ENCODE measurements around the gene ICOS.

DNA sequence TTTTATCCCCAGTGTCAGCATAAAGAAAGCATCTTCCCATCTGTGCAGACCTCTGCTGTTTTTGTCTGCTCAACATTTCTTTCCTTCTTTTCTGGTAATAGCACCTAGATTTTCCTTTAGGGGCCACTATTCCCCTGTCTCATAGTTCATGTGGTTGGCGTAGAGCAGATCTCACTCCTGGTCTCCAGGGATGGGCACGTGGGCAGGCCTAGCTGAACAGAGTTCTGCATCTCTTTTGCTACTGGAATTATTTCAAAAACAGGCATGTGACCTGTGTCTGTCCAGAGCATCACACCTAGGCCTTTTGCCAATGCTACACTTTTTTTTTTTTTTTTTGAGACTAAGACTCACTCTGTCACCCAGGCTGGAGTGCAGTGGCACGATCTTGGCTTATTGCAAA, 17.7 kb upstream of the ICOS start:
- TF ChIP-seq, protein P1, sequence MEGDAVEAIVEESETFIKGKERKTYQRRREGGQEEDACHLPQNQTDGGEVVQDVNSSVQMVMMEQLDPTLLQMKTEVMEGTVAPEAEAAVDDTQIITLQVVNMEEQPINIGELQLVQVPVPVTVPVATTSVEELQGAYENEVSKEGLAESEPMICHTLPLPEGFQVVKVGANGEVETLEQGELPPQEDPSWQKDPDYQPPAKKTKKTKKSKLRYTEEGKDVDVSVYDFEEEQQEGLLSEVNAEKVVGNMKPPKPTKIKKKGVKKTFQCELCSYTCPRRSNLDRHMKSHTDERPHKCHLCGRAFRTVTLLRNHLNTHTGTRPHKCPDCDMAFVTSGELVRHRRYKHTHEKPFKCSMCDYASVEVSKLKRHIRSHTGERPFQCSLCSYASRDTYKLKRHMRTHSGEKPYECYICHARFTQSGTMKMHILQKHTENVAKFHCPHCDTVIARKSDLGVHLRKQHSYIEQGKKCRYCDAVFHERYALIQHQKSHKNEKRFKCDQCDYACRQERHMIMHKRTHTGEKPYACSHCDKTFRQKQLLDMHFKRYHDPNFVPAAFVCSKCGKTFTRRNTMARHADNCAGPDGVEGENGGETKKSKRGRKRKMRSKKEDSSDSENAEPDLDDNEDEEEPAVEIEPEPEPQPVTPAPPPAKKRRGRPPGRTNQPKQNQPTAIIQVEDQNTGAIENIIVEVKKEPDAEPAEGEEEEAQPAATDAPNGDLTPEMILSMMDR (IDR thresholded peaks at IDR 0.05 in 2 of 3, conservative IDR thresholded peaks at IDR 0.05 in 1 of 3; ENCODE audit: insufficient read depth in 2 of 3, low read depth in 1 of 3, low read length in 3 of 3) = no peak
- TF ChIP-seq EP300 (IDR thresholded peaks at IDR 0.05; ENCODE audit: low read length) (no peak), ZEB2 (IDR thresholded peaks at IDR 0.05) (no peak), HDGF (IDR thresholded peaks at IDR 0.05) (no peak), NFYB (IDR thresholded peaks at IDR 0.05; ENCODE audit: extremely low read depth, insufficient read length) (no peak), XRCC3 (IDR thresholded peaks at IDR 0.05) (no peak), NR2F6 (CRISPR knock-in tag; IDR thresholded peaks at IDR 0.05) (no peak), BHLHE40 (IDR thresholded peaks at IDR 0.05; ENCODE audit: low read length) (no peak), FOXA1 (IDR thresholded peaks at IDR 0.05; ENCODE audit: borderline replicate concordance) (no peak), NFXL1 (CRISPR knock-in tag; IDR thresholded peaks at IDR 0.05) (no peak)
- TF ChIP-seq, protein P2, sequence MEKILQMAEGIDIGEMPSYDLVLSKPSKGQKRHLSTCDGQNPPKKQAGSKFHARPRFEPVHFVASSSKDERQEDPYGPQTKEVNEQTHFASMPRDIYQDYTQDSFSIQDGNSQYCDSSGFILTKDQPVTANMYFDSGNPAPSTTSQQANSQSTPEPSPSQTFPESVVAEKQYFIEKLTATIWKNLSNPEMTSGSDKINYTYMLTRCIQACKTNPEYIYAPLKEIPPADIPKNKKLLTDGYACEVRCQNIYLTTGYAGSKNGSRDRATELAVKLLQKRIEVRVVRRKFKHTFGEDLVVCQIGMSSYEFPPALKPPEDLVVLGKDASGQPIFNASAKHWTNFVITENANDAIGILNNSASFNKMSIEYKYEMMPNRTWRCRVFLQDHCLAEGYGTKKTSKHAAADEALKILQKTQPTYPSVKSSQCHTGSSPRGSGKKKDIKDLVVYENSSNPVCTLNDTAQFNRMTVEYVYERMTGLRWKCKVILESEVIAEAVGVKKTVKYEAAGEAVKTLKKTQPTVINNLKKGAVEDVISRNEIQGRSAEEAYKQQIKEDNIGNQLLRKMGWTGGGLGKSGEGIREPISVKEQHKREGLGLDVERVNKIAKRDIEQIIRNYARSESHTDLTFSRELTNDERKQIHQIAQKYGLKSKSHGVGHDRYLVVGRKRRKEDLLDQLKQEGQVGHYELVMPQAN (IDR thresholded peaks at IDR 0.05; ENCODE audit: borderline replicate concordance) = no peak
- TF ChIP-seq, protein P3, sequence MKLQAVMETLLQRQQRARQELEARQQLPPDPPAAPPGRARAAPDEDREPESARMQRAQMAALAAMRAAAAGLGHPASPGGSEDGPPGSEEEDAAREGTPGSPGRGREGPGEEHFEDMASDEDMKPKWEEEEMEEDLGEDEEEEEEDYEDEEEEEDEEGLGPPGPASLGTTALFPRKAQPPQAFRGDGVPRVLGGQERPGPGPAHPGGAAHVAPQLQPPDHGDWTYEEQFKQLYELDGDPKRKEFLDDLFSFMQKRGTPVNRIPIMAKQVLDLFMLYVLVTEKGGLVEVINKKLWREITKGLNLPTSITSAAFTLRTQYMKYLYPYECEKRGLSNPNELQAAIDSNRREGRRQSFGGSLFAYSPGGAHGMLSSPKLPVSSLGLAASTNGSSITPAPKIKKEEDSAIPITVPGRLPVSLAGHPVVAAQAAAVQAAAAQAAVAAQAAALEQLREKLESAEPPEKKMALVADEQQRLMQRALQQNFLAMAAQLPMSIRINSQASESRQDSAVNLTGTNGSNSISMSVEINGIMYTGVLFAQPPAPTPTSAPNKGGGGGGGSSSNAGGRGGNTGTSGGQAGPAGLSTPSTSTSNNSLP (IDR thresholded peaks at IDR 0.05; ENCODE audit: borderline replicate concordance, low read depth, low read length) = no peak

Data from K562 (cell line).